Kidney (tissue), 14 donors: ENCODE results near the gene CTDSP1. TPM values are rescaled to one million over a fixed set of nuclear protein-coding genes. Genes with fewer than 3 reads are reported as not detected.

Source experiments
- DNase-seq, 5 donors: peaks; one replicate each; pipeline ENCODE4 v3.0.0-alpha.2; 2013 to 2020
- FAIRE-seq: peaks from 2 replicates; lab custom pipeline; 2012; peaks lifted over from hg19 to GRCh38; lab: Jason Lieb, UNC
- H3K27ac ChIP-seq, 2 donors: one replicate each; pipeline ENCODE4 v1.7.0; 2013; ENCODE audit warnings: low read depth in 2 of 2, low read length in 2 of 2, inconsistent platforms in 1 of 2
- H3K27me3 ChIP-seq: one replicate; pipeline ENCODE4 v1.7.1; 2013; ENCODE audit warnings: low read length, inconsistent platforms; ENCODE audit not compliant: control insufficient read depth, insufficient read depth
- H3K36me3 ChIP-seq, 3 donors: one replicate each; pipeline versions ENCODE4 v1.7.0 to v1.7.1; 2013; ENCODE audit warnings: low read length in 3 of 3, control low read depth in 1 of 3, inconsistent platforms in 1 of 3; ENCODE audit not compliant: insufficient read depth in 3 of 3, control insufficient read depth in 2 of 3
- H3K4me1 ChIP-seq, 3 donors: one replicate each; pipeline versions ENCODE4 v1.7.0 to v1.7.1; 2013; ENCODE audit warnings: low read length in 3 of 3, inconsistent platforms in 1 of 3, low read depth in 1 of 3; ENCODE audit not compliant: control insufficient read depth in 2 of 3, insufficient read depth in 2 of 3
- H3K4me3 ChIP-seq, 3 donors: one replicate each; pipeline versions ENCODE4 v1.7.0 to v1.8.1; 2013; ENCODE audit warnings: low read length in 3 of 3, control low read depth in 1 of 3, inconsistent platforms in 1 of 3
- H3K9ac ChIP-seq, 3 donors: one replicate each; pipeline versions ENCODE4 v1.7.0 to v1.7.1; 2013; ENCODE audit warnings: low read length in 3 of 3, control low read depth in 1 of 3, inconsistent platforms in 1 of 3
- H3K9me3 ChIP-seq, 3 donors: one replicate each; pipeline versions ENCODE4 v1.7.0 to v1.7.1; 2013; ENCODE audit warnings: low read length in 3 of 3, control low read depth in 1 of 3, inconsistent platforms in 1 of 3; ENCODE audit not compliant: control insufficient read depth in 2 of 3, insufficient read depth in 1 of 3
- intact Hi-C: fragments of 100-400 bp; cut with DNase I; formaldehyde crosslinking; loops from one replicate; pipeline ENCODE4 v1.11.1; 2022
- polyA plus RNA-seq: library from polyadenylated mRNA; stranded (reverse); fragments of 350-450 nt; fragmentation: Illumina TruSeq; extraction: RNeasy Lipid Tissue Mini Kit (QIAGEN cat#74804); gene quantifications from one replicate; pipeline ENCODE4 v1.2.3, GENCODE V29; 2014; ENCODE audit warnings: low read depth, low replicate concordance; ENCODE audit not compliant: insufficient read depth
- total RNA-seq: library from RNA; stranded (reverse); fragmentation: NEBNext Ultra II Directional; extraction: Animal tissue kit (Norgen Biotek cat#: 25700); gene quantifications from one replicate; pipeline ENCODE4 v1.2.1, GENCODE V29; 2021
- TF ChIP-seq, protein P1 (sequence below): IDR thresholded peaks from 3 replicates; pipeline ENCODE4 v1.5.1; 2012; ENCODE audit warnings: mild to moderate bottlenecking, moderate library complexity, borderline replicate concordance; ENCODE audit not compliant: insufficient read depth; ENCODE audit errors: extremely low read depth
- donor health status: control.
- donor health status: control.
- donor health status: control.
- donor health status: control.
- donor health status: control.
- donor health status: DM: yes; HTN: yes; CAD: no.
- donor health status: Normal renal cell carcinoma (clear cell type).

CTDSP1 gene
- total and polyA plus RNA-seq, 2 donors from 2014 or later = 118 to 196 TPM

DNA sequence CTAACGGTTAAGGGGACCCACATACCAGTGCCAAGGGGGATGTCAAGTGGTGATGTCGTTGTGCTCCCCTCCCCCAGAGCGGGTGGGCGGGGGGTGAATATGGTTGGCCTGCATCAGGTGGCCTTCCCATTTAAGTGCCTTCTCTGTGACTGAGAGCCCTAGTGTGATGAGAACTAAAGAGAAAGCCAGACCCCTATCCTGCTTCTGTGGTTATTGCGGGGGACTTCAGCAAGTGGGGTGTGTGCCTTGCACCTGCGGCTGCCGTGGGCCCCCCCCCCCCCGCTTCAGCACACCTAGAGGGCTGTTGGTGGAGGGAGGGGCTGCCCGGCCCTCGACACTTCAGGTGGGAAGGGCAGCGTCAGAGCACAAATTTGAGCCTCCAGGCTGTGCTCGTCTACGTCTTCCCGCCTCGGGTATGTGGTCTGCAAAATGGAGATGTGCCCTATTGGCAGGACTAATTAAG is 6.1 kb downstream of the CTDSP1 start:
- Histone ChIP-seq H3K4me3 (peak overlapping the region; percentile 30 to 55 (median 47)), H3K9ac (peak overlapping the region in 1 of 3 donors; percentile 67), H3K27me3 (no peaks in the 10 kb centered on the region), H3K9me3 (no peaks in the 10 kb centered on the region), H3K27ac (peak overlapping the region; percentile 86 to 90), H3K36me3 (peaks cover 0 to 13% (median 2%) of the 10 kb centered on the region in 3 donors), H3K4me1 (peaks cover 2 to 32% (median 19%) of the 10 kb centered on the region in 3 donors)
- DNase-seq = peak in 3 of 5 donors; percentile 38 to 85 (median 60)
- intact Hi-C loops = no loop called here
- no peak for FAIRE-seq
- TF ChIP-seq, protein P1, sequence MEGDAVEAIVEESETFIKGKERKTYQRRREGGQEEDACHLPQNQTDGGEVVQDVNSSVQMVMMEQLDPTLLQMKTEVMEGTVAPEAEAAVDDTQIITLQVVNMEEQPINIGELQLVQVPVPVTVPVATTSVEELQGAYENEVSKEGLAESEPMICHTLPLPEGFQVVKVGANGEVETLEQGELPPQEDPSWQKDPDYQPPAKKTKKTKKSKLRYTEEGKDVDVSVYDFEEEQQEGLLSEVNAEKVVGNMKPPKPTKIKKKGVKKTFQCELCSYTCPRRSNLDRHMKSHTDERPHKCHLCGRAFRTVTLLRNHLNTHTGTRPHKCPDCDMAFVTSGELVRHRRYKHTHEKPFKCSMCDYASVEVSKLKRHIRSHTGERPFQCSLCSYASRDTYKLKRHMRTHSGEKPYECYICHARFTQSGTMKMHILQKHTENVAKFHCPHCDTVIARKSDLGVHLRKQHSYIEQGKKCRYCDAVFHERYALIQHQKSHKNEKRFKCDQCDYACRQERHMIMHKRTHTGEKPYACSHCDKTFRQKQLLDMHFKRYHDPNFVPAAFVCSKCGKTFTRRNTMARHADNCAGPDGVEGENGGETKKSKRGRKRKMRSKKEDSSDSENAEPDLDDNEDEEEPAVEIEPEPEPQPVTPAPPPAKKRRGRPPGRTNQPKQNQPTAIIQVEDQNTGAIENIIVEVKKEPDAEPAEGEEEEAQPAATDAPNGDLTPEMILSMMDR = no peak

DNA sequence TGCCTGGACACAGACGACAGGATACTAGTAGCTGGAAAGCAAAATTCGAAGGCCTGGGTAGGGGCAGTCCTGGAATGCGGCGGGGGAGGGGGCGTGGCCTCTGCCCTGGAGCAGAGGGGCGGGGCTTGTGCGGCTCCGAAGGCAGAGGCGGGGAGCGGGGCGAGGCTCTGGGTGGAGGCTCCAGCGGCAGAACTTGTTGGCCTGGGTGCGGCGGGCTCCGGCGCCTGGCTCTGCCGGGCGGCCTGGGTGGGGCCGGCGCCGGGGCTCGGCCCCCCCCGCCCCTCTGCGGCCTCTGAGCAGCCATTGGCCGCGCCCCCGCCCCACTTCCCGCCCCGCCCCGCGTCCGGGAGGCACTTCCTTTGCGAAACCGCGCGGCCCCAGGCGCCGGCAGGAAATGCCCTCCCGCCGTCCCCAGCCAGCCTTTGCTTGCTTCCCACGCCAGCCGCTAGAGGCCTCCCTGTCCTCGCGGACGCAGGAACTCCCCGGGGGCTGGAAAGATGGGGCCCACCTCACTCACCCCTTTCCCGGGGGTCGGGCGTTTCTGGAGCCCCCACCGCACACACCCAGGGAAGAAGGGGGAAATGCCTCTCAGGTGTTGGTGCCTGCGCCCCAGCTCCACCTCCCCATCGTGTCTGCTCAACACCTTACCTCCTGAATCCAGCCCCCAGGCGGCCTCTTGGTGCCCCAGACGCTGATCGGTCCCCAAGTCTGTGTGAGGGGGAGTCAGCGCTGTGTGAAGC is 6.7 kb downstream of the CTDSP1 start:
- H3K36me3 ChIP-seq = peaks cover 0 to 13% (median 2%) of the 10 kb centered on the region in 3 donors
- intact Hi-C loops = no loop called here
- TF ChIP-seq, protein P1 = peak; percentile 84
- H3K27ac ChIP-seq = peak overlapping the region; percentile 86 to 91
- H3K9me3 ChIP-seq = no peaks in the 10 kb centered on the region
- peak overlapping the region; percentile 49 to 64 (median 59) for H3K4me3 ChIP-seq
- no peaks in the 10 kb centered on the region for H3K27me3 ChIP-seq
- H3K4me1 ChIP-seq = peaks cover 2 to 27% (median 16%) of the 10 kb centered on the region in 3 donors
- no peak for FAIRE-seq
- H3K9ac ChIP-seq = peak overlapping the region; percentile 0 to 74 (median 67)
- DNase-seq = peak; percentile 97 to 100 (median 98)

DNA sequence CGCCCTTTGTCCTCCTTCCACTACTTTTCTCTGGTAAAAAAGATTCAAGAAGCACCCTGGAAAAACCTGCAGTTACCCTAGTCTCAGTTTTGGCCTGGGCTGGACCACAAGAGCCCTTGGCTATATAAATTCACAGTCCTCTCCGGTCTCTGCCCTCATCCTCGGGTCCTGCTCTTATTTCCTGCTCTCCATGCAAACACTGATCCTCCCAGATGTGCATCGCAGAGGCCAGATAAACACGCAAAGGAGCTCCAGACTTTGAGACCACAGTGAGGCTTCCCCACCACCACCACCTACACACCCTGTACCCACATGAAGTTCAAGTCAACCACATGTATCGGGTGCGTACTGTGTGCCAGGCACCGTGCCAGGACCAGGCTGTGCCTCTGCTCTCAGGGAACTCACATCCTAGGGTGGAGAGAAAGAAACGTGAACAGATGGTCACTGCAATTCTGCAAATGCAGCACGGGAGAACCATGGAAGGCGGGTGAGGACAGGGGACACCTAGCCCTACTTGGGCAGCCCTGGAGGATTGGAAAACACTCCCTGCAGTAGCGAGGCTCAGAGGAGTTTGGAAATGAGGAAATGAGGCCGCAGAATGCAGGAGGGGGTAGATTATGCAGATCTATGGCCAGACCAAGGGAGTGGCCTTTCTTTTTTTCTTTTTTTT is 7.4 kb downstream of the CTDSP1 start:
- no peak for FAIRE-seq
- peak overlapping the region; percentile 81 to 91 for H3K27ac ChIP-seq
- intact Hi-C loops = no loop called here
- TF ChIP-seq, protein P1 = no peak
- no peaks in the 10 kb centered on the region for H3K27me3 ChIP-seq
- peaks cover 0 to 11% (median 2%) of the 10 kb centered on the region in 3 donors for H3K36me3 ChIP-seq
- H3K9ac ChIP-seq = peak overlapping the region; percentile 21 to 74 (median 57)
- H3K4me3 ChIP-seq = peak overlapping the region; percentile 49 to 64 (median 59)
- peak; percentile 27 to 89 (median 82) for DNase-seq
- peaks cover 2 to 22% (median 14%) of the 10 kb centered on the region in 3 donors for H3K4me1 ChIP-seq
- no peaks in the 10 kb centered on the region for H3K9me3 ChIP-seq
